ENCODE measurements around the gene SLC38A1. TPM values are rescaled to one million over a fixed set of nuclear protein-coding genes. Genes with fewer than 3 reads are reported as not detected.

The SLC38A1 gene
- total and polyA plus RNA-seq, 4 donors: 4.2 to 66.2 (median 17.7) TPM

GRCh38 chr12:46209914-46210872 lies 58.6 kb downstream of the SLC38A1 start:
- Histone ChIP-seq H3K4me1 (ENCODE audit: control insufficient read depth in 1 of 2, insufficient read depth in 2 of 2, low read length in 2 of 2) (peaks cover 2 to 5% of the 10 kb centered on the region in 2 donors), H3K27me3 (ENCODE audit: control insufficient read depth in 1 of 2, insufficient read depth in 2 of 2, low read length in 1 of 2) (no peaks in the 10 kb centered on the region), H3K4me3 (ENCODE audit: low read length in 2 of 2) (no peak overlapping the region), H3K36me3 (ENCODE audit: control insufficient read depth in 1 of 2, insufficient read depth in 2 of 2, low read length in 1 of 2) (no peaks in the 10 kb centered on the region), H3K27ac (ENCODE audit: low read depth in 1 of 2, low read length in 2 of 2) (no peak overlapping the region), H3K9me3 (ENCODE audit: control insufficient read depth, low read length) (no peaks in the 10 kb centered on the region)
- WGBS, 2 donors: 58 to 61% methylated on average over 12 of the region's 12 CpGs
- no peak for DNase-seq
- ATAC-seq (ENCODE audit: low FRiP score): no peak
- intact Hi-C loops (cut with DNase I): no loop called here

GRCh38 chr12:46209170-46209569 lies 59.7 kb downstream of the SLC38A1 start:
- WGBS, 2 donors: 57 to 64% methylated on average over 4 of the region's 4 CpGs
- no peak overlapping the region for H3K27ac ChIP-seq (ENCODE audit: low read depth in 1 of 2, low read length in 2 of 2)
- H3K27me3 ChIP-seq (ENCODE audit: control insufficient read depth in 1 of 2, insufficient read depth in 2 of 2, low read length in 1 of 2): no peaks in the 10 kb centered on the region
- no peak overlapping the region for H3K4me3 ChIP-seq (ENCODE audit: low read length in 2 of 2)
- intact Hi-C loops (cut with DNase I): no loop called here
- H3K4me1 ChIP-seq (ENCODE audit: control insufficient read depth in 1 of 2, insufficient read depth in 2 of 2, low read length in 2 of 2): peaks cover 2 to 8% of the 10 kb centered on the region in 2 donors
- no peaks in the 10 kb centered on the region for H3K36me3 ChIP-seq (ENCODE audit: control insufficient read depth in 1 of 2, insufficient read depth in 2 of 2, low read length in 1 of 2)
- ATAC-seq (ENCODE audit: low FRiP score) (no peak), DNase-seq (no peak)
- H3K9me3 ChIP-seq (ENCODE audit: control insufficient read depth, low read length): no peaks in the 10 kb centered on the region

- Histone ChIP-seq H3K4me3 (ENCODE audit: low read length in 2 of 2) (no peak overlapping the region), H3K9me3 (ENCODE audit: control insufficient read depth, low read length) (no peaks in the 10 kb centered on the region), H3K4me1 (ENCODE audit: control insufficient read depth in 1 of 2, insufficient read depth in 2 of 2, low read length in 2 of 2) (peaks cover 2 to 8% of the 10 kb centered on the region in 2 donors), H3K27me3 (ENCODE audit: control insufficient read depth in 1 of 2, insufficient read depth in 2 of 2, low read length in 1 of 2) (no peaks in the 10 kb centered on the region), H3K36me3 (ENCODE audit: control insufficient read depth in 1 of 2, insufficient read depth in 2 of 2, low read length in 1 of 2) (peaks cover 0 to 1% of the 10 kb centered on the region in 2 donors), H3K27ac (ENCODE audit: low read depth in 1 of 2, low read length in 2 of 2) (no peak overlapping the region)
- DNase-seq (no peak), ATAC-seq (ENCODE audit: low FRiP score) (no peak)
- intact Hi-C loops (cut with DNase I): no loop called here
These were observed 60.5 kb downstream of the SLC38A1 start for GRCh38 chr12:46208370-46208769.

GRCh38 chr12:46207644-46208043 lies 61.2 kb downstream of the SLC38A1 start:
- intact Hi-C loops (cut with DNase I): no loop called here
- Histone ChIP-seq H3K27me3 (ENCODE audit: control insufficient read depth in 1 of 2, insufficient read depth in 2 of 2, low read length in 1 of 2) (no peaks in the 10 kb centered on the region), H3K27ac (ENCODE audit: low read depth in 1 of 2, low read length in 2 of 2) (no peak overlapping the region), H3K4me3 (ENCODE audit: low read length in 2 of 2) (no peak overlapping the region), H3K4me1 (ENCODE audit: control insufficient read depth in 1 of 2, insufficient read depth in 2 of 2, low read length in 2 of 2) (peaks cover 2 to 8% of the 10 kb centered on the region in 2 donors), H3K9me3 (ENCODE audit: control insufficient read depth, low read length) (no peaks in the 10 kb centered on the region), H3K36me3 (ENCODE audit: control insufficient read depth in 1 of 2, insufficient read depth in 2 of 2, low read length in 1 of 2) (peaks cover 0 to 1% of the 10 kb centered on the region in 2 donors)
- ATAC-seq (ENCODE audit: low FRiP score): no peak
- no peak for DNase-seq

GRCh38 chr12:46206471-46206870 lies 62.4 kb downstream of the SLC38A1 start:
- WGBS, 2 donors: 60 to 81% methylated on average over 3 of the region's 3 CpGs
- ATAC-seq (ENCODE audit: low FRiP score) (no peak), DNase-seq (no peak)
- intact Hi-C loops (cut with DNase I): no loop called here
- Histone ChIP-seq H3K27ac (ENCODE audit: low read depth in 1 of 2, low read length in 2 of 2) (no peak overlapping the region), H3K36me3 (ENCODE audit: control insufficient read depth in 1 of 2, insufficient read depth in 2 of 2, low read length in 1 of 2) (peaks cover 0 to 2% of the 10 kb centered on the region in 2 donors), H3K9me3 (ENCODE audit: control insufficient read depth, low read length) (no peaks in the 10 kb centered on the region), H3K4me1 (ENCODE audit: control insufficient read depth in 1 of 2, insufficient read depth in 2 of 2, low read length in 2 of 2) (peaks cover 2 to 8% of the 10 kb centered on the region in 2 donors), H3K27me3 (ENCODE audit: control insufficient read depth in 1 of 2, insufficient read depth in 2 of 2, low read length in 1 of 2) (no peaks in the 10 kb centered on the region), H3K4me3 (ENCODE audit: low read length in 2 of 2) (no peak overlapping the region)

GRCh38 chr12:46205294-46205693 lies 63.5 kb downstream of the SLC38A1 start:
- ATAC-seq (ENCODE audit: low FRiP score): no peak
- WGBS, 2 donors: 61 to 92% methylated on average over 2 of the region's 2 CpGs
- peaks cover 2 to 8% of the 10 kb centered on the region in 2 donors for H3K4me1 ChIP-seq (ENCODE audit: control insufficient read depth in 1 of 2, insufficient read depth in 2 of 2, low read length in 2 of 2)
- H3K27ac ChIP-seq (ENCODE audit: low read depth in 1 of 2, low read length in 2 of 2): no peak overlapping the region
- peaks cover 0 to 3% of the 10 kb centered on the region in 2 donors for H3K36me3 ChIP-seq (ENCODE audit: control insufficient read depth in 1 of 2, insufficient read depth in 2 of 2, low read length in 1 of 2)
- no peak for DNase-seq
- H3K27me3 ChIP-seq (ENCODE audit: control insufficient read depth in 1 of 2, insufficient read depth in 2 of 2, low read length in 1 of 2): no peaks in the 10 kb centered on the region
- no peak overlapping the region for H3K4me3 ChIP-seq (ENCODE audit: low read length in 2 of 2)
- intact Hi-C loops (cut with DNase I): no loop called here
- no peaks in the 10 kb centered on the region for H3K9me3 ChIP-seq (ENCODE audit: control insufficient read depth, low read length)

GRCh38 chr12:46201284-46201789 lies 67.5 kb downstream of the SLC38A1 start:
- ATAC-seq (ENCODE audit: low FRiP score) (no peak), DNase-seq (no peak)
- Histone ChIP-seq H3K36me3 (ENCODE audit: control insufficient read depth in 1 of 2, insufficient read depth in 2 of 2, low read length in 1 of 2) (peaks cover 0 to 9% of the 10 kb centered on the region in 2 donors), H3K4me3 (ENCODE audit: low read length in 2 of 2) (no peak overlapping the region), H3K4me1 (ENCODE audit: control insufficient read depth in 1 of 2, insufficient read depth in 2 of 2, low read length in 2 of 2) (peaks cover 0 to 3% of the 10 kb centered on the region in 2 donors), H3K27ac (ENCODE audit: low read depth in 1 of 2, low read length in 2 of 2) (no peak overlapping the region), H3K9me3 (ENCODE audit: control insufficient read depth, low read length) (no peaks in the 10 kb centered on the region), H3K27me3 (ENCODE audit: control insufficient read depth in 1 of 2, insufficient read depth in 2 of 2, low read length in 1 of 2) (no peaks in the 10 kb centered on the region)
- WGBS, 2 donors: 84 to 92% methylated on average over 5 of the region's 5 CpGs
- intact Hi-C loops (cut with DNase I): no loop called here

- no peak for DNase-seq
- Histone ChIP-seq H3K4me3 (ENCODE audit: low read length in 2 of 2) (no peak overlapping the region), H3K27me3 (ENCODE audit: control insufficient read depth in 1 of 2, insufficient read depth in 2 of 2, low read length in 1 of 2) (no peaks in the 10 kb centered on the region), H3K27ac (ENCODE audit: low read depth in 1 of 2, low read length in 2 of 2) (no peak overlapping the region), H3K4me1 (ENCODE audit: control insufficient read depth in 1 of 2, insufficient read depth in 2 of 2, low read length in 2 of 2) (peaks cover 0 to 3% of the 10 kb centered on the region in 2 donors), H3K9me3 (ENCODE audit: control insufficient read depth, low read length) (no peaks in the 10 kb centered on the region), H3K36me3 (ENCODE audit: control insufficient read depth in 1 of 2, insufficient read depth in 2 of 2, low read length in 1 of 2) (peaks cover 0 to 11% of the 10 kb centered on the region in 2 donors)
- ATAC-seq (ENCODE audit: low FRiP score): no peak
- intact Hi-C loops (cut with DNase I): no loop called here
- 95% methylated on average over 3 of the region's 3 CpGs for WGBS, 2 donors
These were observed 68.3 kb downstream of the SLC38A1 start for GRCh38 chr12:46200551-46200950.

- no peaks in the 10 kb centered on the region for H3K27me3 ChIP-seq (ENCODE audit: control insufficient read depth in 1 of 2, insufficient read depth in 2 of 2, low read length in 1 of 2)
- H3K36me3 ChIP-seq (ENCODE audit: control insufficient read depth in 1 of 2, insufficient read depth in 2 of 2, low read length in 1 of 2): peaks cover 0 to 14% of the 10 kb centered on the region in 2 donors
- DNase-seq (no peak), ATAC-seq (ENCODE audit: low FRiP score) (no peak)
- H3K4me3 ChIP-seq (ENCODE audit: low read length in 2 of 2): no peak overlapping the region
- H3K4me1 ChIP-seq (ENCODE audit: control insufficient read depth in 1 of 2, insufficient read depth in 2 of 2, low read length in 2 of 2): no peaks in the 10 kb centered on the region
- no peaks in the 10 kb centered on the region for H3K9me3 ChIP-seq (ENCODE audit: control insufficient read depth, low read length)
- WGBS, 2 donors: 84% methylated on average over 5 of the region's 5 CpGs
- no peak overlapping the region for H3K27ac ChIP-seq (ENCODE audit: low read depth in 1 of 2, low read length in 2 of 2)
- intact Hi-C loops (cut with DNase I): no loop called here
These were observed 69.9 kb downstream of the SLC38A1 start for GRCh38 chr12:46198913-46199312.
